NCI-H460 (cell line): ENCODE results near the gene CD248. TPM values are rescaled to one million over a fixed set of nuclear protein-coding genes. Genes with fewer than 3 reads are reported as not detected.

ENCODE experiments used
- DNase-seq: peaks from one replicate; pipeline ENCODE4 v3.0.0-alpha.2; 2016; ENCODE audit warnings: low read depth; ENCODE audit errors: extremely low read depth
- total RNA-seq: library from RNA; depleted of rRNA; stranded (reverse); fragments of >200 nt; shearing (Covaris generic); gene quantifications from 2 replicates; pipeline ENCODE4 v1.2.3, GENCODE V29; 2014

CD248 gene
- total RNA-seq, 1 experiment from 2014 or later = not detected

GRCh38 chr11:66291706-66292542 is 24.9 kb downstream of the CD248 start, which contains the start of gene TMEM151A:
TSS of gene TMEM151A (plus strand) at chr11:66291894. CDS start at chr11:66292014, 120 bp downstream.
- no peak for DNase-seq

DNA sequence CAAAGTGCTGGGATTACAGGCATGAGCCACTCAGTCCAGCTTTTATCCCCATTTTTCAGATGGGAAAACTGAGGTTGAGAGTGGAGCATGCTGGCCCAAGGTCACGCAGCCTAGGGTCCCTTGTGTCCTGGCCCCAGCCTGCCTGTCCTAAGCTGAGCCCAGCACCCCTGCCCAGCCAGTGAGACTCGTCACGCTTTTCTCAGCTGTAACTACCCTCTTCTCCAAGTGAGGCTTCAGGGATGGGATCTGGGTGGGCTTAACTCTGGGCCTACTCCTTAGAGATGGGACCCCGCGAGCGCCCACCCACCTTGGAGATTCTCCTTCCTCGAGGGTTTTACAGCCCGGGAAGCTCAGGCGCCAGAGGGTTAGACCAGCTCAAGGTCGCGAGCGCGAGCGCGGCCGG is 25.5 kb downstream of the CD248 start:
- no peak for DNase-seq

GRCh38 chr11:66290330-66290621 is 26.6 kb downstream of the CD248 start:
- DNase-seq = no peak

DNA sequence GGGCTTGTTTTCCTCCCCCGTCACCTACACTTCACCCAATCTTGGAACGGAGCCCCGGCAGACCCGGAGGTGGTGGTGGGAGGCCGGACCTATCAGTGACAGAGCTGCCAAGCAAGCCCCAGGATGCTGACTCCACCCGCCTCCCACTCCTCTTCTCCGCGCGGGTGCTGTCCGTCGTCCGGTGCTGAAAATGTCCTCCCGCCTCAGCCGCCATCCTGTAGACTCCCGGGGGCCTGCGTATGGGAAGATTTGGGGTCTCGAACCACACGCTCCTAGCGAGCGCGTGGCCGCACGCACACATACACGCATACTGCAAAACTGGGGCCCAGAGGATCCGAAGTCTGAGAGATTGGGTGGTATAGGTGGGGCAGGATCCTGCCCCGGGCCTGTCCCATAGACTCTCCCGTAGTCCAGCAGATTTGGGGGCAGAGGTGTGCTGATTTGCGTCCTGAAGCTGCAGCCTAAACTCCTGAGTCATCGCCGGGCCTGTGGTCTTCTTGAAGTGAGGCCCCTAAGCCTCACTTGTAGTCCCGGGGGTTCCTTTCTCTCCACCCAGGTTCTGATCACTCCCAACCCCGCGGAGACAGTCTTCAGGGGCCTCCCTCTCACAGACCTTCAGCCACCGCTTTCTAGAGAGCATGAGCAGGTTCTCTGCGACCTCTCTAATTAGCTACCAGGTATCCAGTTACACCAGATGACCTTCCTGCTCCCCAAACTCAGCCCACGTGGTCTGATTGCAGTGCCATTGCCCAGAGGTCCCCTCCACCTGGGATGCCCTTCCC is 27.1 kb downstream of the CD248 start:
- peak; percentile 40 for DNase-seq

GRCh38 chr11:66288671-66289547 is 27.9 kb downstream of the CD248 start, which contains the start of gene YIF1A:
TSS of gene YIF1A (minus strand) at chr11:66289143. CDS start at chr11:66288985, 158 bp downstream.
- peak; percentile 97 for DNase-seq

- DNase-seq = no peak
These were observed 28.8 kb downstream of the CD248 start for GRCh38 chr11:66287889-66288670.

- DNase-seq = no peak
These were observed 29.5 kb downstream of the CD248 start for GRCh38 chr11:66287211-66287888.

DNA sequence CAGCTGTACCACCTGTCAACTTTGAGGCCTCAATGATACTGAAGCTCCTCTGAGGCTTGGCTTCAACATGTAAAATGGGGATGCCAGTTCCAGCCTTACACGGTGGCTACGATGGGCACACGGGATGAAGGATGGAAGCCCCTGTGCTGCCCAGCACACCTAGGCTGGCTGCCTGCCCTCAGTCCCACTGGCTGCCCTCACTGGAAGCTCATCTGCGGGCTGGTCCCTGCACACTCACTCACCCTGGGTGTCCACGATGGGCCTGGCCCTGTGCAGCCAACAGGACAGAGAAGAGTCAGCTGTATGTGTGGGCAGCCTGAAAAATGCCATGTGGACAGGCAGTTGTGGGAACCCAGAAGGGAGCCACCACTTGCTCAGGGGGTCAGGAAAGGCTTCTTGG is 30.1 kb downstream of the CD248 start:
- DNase-seq = no peak

GRCh38 chr11:66285250-66285947 is 31.4 kb downstream of the CD248 start:
- no peak for DNase-seq

DNA sequence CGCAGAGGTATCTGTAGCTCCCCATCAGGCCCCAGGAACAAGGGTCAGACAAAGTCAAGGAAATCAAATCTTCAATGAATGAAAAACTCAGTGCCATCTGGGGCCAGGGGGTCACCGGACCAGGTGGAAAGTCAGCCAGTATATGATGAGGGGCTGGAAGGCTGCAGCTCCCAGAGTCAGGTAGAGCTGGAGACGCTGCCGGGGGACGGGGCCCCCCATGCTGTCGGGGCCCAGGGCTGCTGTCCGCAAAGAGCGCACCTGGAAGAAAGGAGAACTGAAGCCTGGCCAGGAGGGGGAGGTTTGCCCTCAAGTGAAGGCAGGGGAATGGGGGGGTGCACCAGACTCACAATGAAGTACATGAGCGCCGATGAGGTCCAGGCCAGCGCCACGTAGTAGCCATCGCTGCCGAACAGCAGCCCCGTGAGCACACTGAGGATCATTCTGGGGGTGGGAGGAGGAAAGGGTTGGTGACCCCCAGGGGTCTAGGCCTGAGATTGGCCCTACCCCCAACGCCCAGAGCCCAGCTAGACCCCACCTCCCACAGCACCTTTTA is 32.2 kb downstream of the CD248 start:
- DNase-seq = no peak

GRCh38 chr11:66283461-66284105 is 33.3 kb downstream of the CD248 start:
- no peak for DNase-seq

DNA sequence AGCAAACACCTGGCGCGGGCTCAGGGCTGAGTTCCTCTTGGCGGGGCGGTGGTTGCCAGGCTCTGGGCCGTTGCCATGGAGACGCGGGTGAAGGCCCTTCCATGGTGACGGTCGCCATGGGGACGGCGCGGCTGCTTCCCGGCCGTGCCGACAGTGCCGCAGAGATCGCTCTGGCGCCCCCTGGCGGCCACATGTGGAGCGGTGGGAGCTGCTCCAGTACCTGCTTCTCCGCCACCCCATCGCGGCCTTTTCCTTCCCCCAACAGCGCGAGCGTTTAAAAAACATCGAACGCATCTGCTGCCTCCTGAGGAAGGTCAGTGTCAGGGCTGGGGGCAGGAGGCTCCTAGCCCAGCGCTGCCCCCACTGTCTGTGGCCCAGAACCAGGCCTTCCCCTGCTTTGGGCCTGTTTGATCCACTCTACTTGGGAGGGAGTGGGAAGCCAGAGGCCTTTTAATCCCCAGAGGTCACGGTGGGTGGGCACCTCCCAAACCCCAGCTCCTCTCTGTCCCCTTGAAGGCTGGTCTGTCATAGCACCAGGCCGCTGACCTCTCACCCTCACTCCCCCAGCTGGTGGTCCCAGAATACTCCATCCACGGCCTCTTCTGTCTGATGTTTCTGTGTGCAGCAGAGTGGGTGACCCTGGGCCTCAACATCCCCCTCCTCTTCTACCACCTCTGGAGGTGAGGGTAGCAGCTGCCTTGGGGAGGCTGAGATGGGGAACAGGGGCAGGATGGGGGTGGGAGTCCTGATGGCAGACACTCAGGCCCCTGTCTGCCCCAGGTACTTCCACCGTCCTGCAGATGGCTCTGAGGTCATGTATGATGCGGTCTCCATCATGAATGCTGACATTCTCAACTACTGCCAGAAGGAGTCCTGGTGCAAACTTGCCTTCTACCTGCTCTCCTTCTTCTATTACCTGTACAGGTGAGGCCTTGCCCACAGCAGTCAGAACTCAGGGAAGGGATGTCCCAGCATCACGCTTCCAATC is 34.1 kb downstream of the CD248 start:
- DNase-seq = peak; percentile 83

- no peak for DNase-seq
These were observed 34.9 kb downstream of the CD248 start for GRCh38 chr11:66281776-66282467.

- no peak for DNase-seq
These were observed 35.8 kb downstream of the CD248 start for GRCh38 chr11:66281001-66281400.

GRCh38 chr11:66280428-66280827 is 36.4 kb downstream of the CD248 start:
- no peak for DNase-seq

DNA sequence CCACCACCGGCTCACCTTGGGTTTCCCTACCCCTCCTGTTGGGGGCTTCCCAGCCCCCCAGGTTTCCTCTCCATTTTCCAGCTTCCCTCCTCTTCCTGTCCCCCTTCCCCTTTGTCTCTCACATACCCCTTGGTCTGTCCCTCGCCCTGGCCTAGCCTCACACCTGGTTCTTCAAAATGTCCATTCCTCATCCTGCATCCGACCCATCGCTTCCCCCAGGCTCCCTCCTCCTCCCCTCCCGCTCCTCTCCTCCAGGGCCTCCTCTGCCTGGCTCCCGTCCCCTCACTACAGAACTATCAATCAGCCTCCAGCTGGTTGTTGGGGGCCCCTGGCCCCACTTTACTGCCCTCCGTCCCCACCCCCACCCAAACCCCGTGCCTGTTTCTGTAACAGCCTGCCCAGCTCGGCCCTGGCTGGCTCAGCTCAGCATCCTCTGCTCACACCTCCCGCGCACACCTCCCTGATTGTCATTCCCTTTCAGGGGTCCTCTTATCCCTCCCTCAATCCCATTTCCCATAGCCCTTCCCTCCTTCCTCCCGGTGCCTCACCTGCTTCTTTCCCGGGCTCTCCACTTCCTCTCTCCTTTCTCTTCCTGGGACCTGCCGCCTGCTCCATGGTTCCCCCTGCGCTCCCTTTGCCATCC is 37.6 kb downstream of the CD248 start:
- DNase-seq = no peak
